Right lobe of liver (tissue), 6 donors: ENCODE measurements around the gene CARF. TPM values are rescaled to one million over a fixed set of nuclear protein-coding genes. Genes with fewer than 3 reads are reported as not detected.

Experiments
- ATAC-seq, 4 donors: fragments of 200-7000 bp; cut with Tn5 transposase; one replicate each; pipeline ENCODE4 v1.9.1; 2020; ENCODE audit warnings: mild to moderate bottlenecking in 4 of 4, moderate library complexity in 4 of 4
- DNase-seq, 3 donors: peaks; one replicate each; pipeline ENCODE4 v3.0.0-alpha.2; 2020
- H3K27ac ChIP-seq, 3 donors: fragments of 200-600 bp; one replicate each; pipeline ENCODE4 v1.8.0; 2022
- H3K27me3 ChIP-seq, 2 donors: fragments of 200-600 bp; one replicate each; pipeline ENCODE4 v1.8.0; 2022
- H3K36me3 ChIP-seq, 4 donors: fragments of 200-600 bp; sonication (generic) in 1 of 4; one replicate each; pipeline versions ENCODE4 v1.5.1 to v1.8.0; 2017 to 2022; ENCODE audit warnings: control low read depth in 1 of 4
- H3K4me1 ChIP-seq, 4 donors: fragments of 200-600 bp; sonication (generic) in 1 of 4; one replicate each; pipeline versions ENCODE4 v1.5.1 to v1.8.0; 2017 to 2022; ENCODE audit warnings: control low read depth in 1 of 4
- H3K4me3 ChIP-seq, 3 donors: fragments of 200-600 bp; one replicate each; pipeline ENCODE4 v1.8.0; 2022
- H3K9me3 ChIP-seq, 4 donors: fragments of 200-600 bp; sonication (generic) in 1 of 4; one replicate each; pipeline versions ENCODE4 v1.5.1 to v1.8.0; 2017 to 2022; ENCODE audit warnings: control low read depth in 1 of 4
- POLR2A ChIP-seq: fragments of 450-650 bp; IDR thresholded peaks from one replicate; pipeline ENCODE4 v1.6.1; 2017; ENCODE audit warnings: antibody characterized with exemption, mild to moderate bottlenecking
- WGBS: methylation state at CpG from one replicate; pipeline ENCODE4 v1.1.6; 2018; ENCODE audit warnings: low coverage, low lambda C conversion rate; ENCODE audit not compliant: insufficient coverage; ENCODE audit errors: missing lambda C conversion rate; 5-methylcytosine and 5-hydroxymethylcytosine counted together
- intact Hi-C, 2 donors: fragments of 100-400 bp; cut with DNase I; formaldehyde crosslinking; loops; one replicate each; pipeline versions ENCODE4 v1.11.2 to v1.14.1; 2022
- total RNA-seq, 6 experiments: library from RNA; depleted of rRNA in 2 of 6; stranded (reverse); fragments of >200 nt in 2 of 6; fragmentation: NEBNext Ultra II Directional in 3 of 6; extraction: Animal tissue kit (Norgen Biotek cat#: 25700) in 3 of 6; gene quantifications; one replicate each; pipeline versions ENCODE4 v1.1.0 to v1.2.4, GENCODE V29; 2016 to 2023
- TF ChIP-seq, protein P1 (sequence below), 4 donors: fragments of 200-600 bp in 3 of 4; fragments of 450-650 bp in 1 of 4; IDR thresholded peaks; one replicate each; pipeline versions ENCODE4 v1.5.1 to v1.8.0; 2016 to 2022; ENCODE audit warnings: antibody characterized with exemption in 4 of 4, mild to moderate bottlenecking in 2 of 4
- donor health status: DM: no; HTN: yes; CAD: no.
- donor health status: DM: no; HTN: no; CAD: no.
- donor health status: DM: no; HTN: no; CAD: no.
- donor health status: DM: no; HTN: yes; CAD: no.
- donor health status: DM: no; HTN: yes; CAD: no.

The CARF gene
- total RNA-seq, 6 experiments from 2014 or later, result 3.0 to 6.9 (median 4.3) TPM

DNA sequence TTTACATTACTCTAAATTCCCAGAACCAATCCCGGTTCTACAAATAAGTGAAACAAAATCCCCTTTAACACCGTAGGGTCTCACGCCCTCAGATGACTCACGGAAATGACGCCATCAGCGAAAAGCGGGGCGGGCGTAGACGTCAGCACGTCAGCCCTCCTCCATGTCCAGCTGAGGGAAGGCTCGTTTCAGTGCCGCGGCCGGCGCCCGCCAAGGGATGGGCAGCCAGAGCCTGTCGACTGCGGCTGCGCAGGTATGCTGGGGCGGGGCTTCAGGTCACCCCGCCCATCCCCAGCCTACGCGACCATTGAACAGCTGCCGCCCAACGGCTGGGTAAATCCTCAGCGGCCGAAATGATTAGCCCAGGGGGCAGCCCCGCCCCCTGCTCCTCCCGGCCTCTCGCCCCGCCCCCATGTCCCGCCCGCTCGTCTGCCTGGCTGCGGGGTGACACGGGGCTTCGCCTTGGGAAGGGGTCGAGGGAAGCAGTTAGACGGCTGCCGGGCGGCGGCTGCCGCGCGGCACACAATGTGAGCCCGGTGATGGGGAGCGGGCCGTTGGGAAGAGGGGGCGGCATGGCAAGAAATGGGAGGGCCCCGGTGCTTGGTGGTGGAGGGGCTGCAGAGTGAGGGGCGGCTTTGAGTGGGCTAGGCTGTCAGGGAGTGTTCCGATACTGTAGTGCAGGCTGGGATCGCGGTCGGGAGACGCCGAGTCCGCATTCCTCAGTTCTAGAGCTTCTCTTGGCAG lies 102.6 kb downstream of the CARF start, which contains the start of gene NBEAL1:
TSS of gene NBEAL1 (plus strand) at position 420 of the 744 bp plus-strand sequence. CDS start 1,510 bp downstream, outside the sequence.
- peak; percentile 82 for TF ChIP-seq POLR2A
- TF ChIP-seq, protein P1, sequence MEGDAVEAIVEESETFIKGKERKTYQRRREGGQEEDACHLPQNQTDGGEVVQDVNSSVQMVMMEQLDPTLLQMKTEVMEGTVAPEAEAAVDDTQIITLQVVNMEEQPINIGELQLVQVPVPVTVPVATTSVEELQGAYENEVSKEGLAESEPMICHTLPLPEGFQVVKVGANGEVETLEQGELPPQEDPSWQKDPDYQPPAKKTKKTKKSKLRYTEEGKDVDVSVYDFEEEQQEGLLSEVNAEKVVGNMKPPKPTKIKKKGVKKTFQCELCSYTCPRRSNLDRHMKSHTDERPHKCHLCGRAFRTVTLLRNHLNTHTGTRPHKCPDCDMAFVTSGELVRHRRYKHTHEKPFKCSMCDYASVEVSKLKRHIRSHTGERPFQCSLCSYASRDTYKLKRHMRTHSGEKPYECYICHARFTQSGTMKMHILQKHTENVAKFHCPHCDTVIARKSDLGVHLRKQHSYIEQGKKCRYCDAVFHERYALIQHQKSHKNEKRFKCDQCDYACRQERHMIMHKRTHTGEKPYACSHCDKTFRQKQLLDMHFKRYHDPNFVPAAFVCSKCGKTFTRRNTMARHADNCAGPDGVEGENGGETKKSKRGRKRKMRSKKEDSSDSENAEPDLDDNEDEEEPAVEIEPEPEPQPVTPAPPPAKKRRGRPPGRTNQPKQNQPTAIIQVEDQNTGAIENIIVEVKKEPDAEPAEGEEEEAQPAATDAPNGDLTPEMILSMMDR (IDR thresholded peaks at IDR 0.05), result no peak
- WGBS, result 0% methylated on average over 9 of the region's 59 CpGs
- no peaks in the 10 kb centered on the region for H3K27me3 ChIP-seq
- peak; percentile 96 to 99 (median 96) for ATAC-seq
- no peaks in the 10 kb centered on the region for H3K9me3 ChIP-seq
- intact Hi-C loops, result no loop called here
- no peaks in the 10 kb centered on the region for H3K36me3 ChIP-seq
- DNase-seq, result peak; percentile 99
- peak within 1 kb of the TSS; percentile 72 to 84 (median 81) for H3K4me3 ChIP-seq
- H3K4me1 ChIP-seq, result peaks cover 0 to 34% (median 6%) of the 10 kb centered on the region in 4 donors
- H3K27ac ChIP-seq, result peak within 1 kb of the TSS; percentile 90 to 94 (median 90)

DNA sequence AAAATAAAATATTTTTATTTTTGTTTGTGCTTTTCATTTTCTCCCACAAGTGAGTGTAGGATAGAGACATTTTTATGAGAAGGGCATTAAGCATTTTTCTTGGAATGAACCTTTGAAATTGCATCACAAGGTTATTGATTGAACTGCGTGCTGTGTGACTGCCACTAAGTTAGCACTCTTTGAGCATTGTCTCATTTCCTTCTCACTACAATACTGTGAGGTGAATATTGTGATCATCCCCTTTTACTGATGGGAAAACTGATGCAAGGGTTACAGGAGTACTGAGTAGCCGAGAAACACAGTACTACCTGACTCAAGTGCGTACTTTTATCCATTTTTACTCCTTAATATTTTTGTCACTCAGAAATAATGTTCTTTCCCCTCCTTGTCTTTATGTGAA lies 104.6 kb downstream of the CARF start:
- Histone ChIP-seq H3K36me3 (no peaks in the 10 kb centered on the region), H3K27ac (peak overlapping the region; percentile 8 to 94 (median 68)), H3K4me3 (peak overlapping the region in 2 of 3 donors; percentile 6 to 13), H3K9me3 (no peaks in the 10 kb centered on the region), H3K27me3 (no peaks in the 10 kb centered on the region), H3K4me1 (peaks cover 0 to 36% (median 9%) of the 10 kb centered on the region in 4 donors)
- peak in 1 of 4 donors; percentile 4 for ATAC-seq
- TF ChIP-seq, protein P1 (IDR thresholded peaks at IDR 0.05), result no peak
- peak; percentile 22 for TF ChIP-seq POLR2A
- WGBS, result 25% methylated on average over 3 of the region's 3 CpGs
- DNase-seq, result no peak
- intact Hi-C loops, result no loop called here

- H3K9me3 ChIP-seq, result no peaks in the 10 kb centered on the region
- intact Hi-C loops, result no loop called here
- peak overlapping the region in 2 of 3 donors; percentile 20 to 38 for H3K27ac ChIP-seq
- H3K4me3 ChIP-seq, result peak overlapping the region; percentile 3 to 23 (median 14)
- no peak for TF ChIP-seq POLR2A
- TF ChIP-seq, protein P1 (IDR thresholded peaks at IDR 0.05), result no peak
- DNase-seq (no peak), ATAC-seq (no peak)
- H3K4me1 ChIP-seq, result peaks cover 0 to 36% (median 9%) of the 10 kb centered on the region in 4 donors
- H3K27me3 ChIP-seq, result no peaks in the 10 kb centered on the region
- H3K36me3 ChIP-seq, result no peaks in the 10 kb centered on the region
- WGBS, result 6% methylated on average over 1 of the region's 1 CpG
Observed at GRCh38 chr2:203018181-203018580, 106.1 kb downstream of the CARF start.

DNA sequence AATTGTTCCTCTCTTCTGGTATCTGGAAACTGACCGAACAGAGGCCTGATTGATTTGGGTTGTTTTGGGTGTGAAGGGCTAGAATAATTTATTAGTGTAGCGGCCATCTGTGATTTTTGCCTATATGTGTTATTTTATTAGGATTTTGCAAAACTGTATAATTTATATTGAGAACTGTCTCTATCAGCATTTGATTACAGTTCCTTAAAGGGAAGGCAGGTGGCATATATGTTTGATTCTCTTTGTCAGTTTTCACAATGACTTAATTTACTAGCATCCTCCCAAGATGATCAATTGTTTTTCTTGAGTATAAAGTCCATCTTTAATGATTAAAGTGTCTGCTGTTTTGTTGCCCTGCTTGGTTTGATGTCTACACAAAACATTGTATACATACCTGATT lies 107.1 kb downstream of the CARF start:
- ATAC-seq (no peak), DNase-seq (no peak)
- H3K4me3 ChIP-seq, result peak overlapping the region in 1 of 3 donors; percentile 23
- peak overlapping the region in 1 of 3 donors; percentile 20 for H3K27ac ChIP-seq
- intact Hi-C loops, result no loop called here
- no peaks in the 10 kb centered on the region for H3K36me3 ChIP-seq
- H3K4me1 ChIP-seq, result peaks cover 0 to 36% (median 9%) of the 10 kb centered on the region in 4 donors
- TF ChIP-seq POLR2A, result no peak
- TF ChIP-seq, protein P1 (IDR thresholded peaks at IDR 0.05), result no peak
- H3K27me3 ChIP-seq, result no peaks in the 10 kb centered on the region
- no peaks in the 10 kb centered on the region for H3K9me3 ChIP-seq
- WGBS, result 55% methylated on average over 2 of the region's 2 CpGs
